Activated naive CD4-positive, alpha-beta T cell treated with anti-CD3 and anti-CD28 coated beads, Interleukin-2, amount 50 U/mL, for 72 hours (primary cell): ENCODE measurements around the gene ERGIC2. TPM values are rescaled to one million over a fixed set of nuclear protein-coding genes. Genes with fewer than 3 reads are reported as not detected.
"Not testable (repeated sequence)": the region's sequence is repeated elsewhere in the genome, so short reads cannot be mapped to it uniquely, and the experiment has no call there.

ENCODE experiments used
- ATAC-seq, 2 donors: fragments of 150-1000 bp; cut with Tn5 transposase; 2 replicates each; pipeline ENCODE4 v1.10.0; 2021; ENCODE audit warnings: mild to moderate bottlenecking in 2 of 2, moderate library complexity in 2 of 2
- DNase-seq, 2 donors: peaks; one replicate each; pipeline ENCODE4 v3.0.0; 2021 to 2022; ENCODE audit warnings: low spot score in 2 of 2
- H3K27ac Mint-ChIP-seq, 2 donors: one replicate each; pipeline ENCODE4 v1.8.0; 2022; ENCODE audit warnings: mild to moderate bottlenecking in 2 of 2, mixed read lengths in 2 of 2
- H3K36me3 Mint-ChIP-seq, 2 donors: one replicate each; pipeline ENCODE4 v1.8.0; 2022; ENCODE audit warnings: mixed read lengths in 2 of 2
- H3K9me3 Mint-ChIP-seq, 2 donors: one replicate each; pipeline ENCODE4 v1.8.0; 2022; ENCODE audit warnings: mixed read lengths in 2 of 2
- total RNA-seq, 2 donors: library from RNA; stranded (reverse); gene quantifications; one replicate each; pipeline ENCODE4 v1.2.3, GENCODE V29; 2022

ERGIC2 gene
- total RNA-seq, 2 donors from 2014 or later = 73.6 to 93.5 TPM

DNA sequence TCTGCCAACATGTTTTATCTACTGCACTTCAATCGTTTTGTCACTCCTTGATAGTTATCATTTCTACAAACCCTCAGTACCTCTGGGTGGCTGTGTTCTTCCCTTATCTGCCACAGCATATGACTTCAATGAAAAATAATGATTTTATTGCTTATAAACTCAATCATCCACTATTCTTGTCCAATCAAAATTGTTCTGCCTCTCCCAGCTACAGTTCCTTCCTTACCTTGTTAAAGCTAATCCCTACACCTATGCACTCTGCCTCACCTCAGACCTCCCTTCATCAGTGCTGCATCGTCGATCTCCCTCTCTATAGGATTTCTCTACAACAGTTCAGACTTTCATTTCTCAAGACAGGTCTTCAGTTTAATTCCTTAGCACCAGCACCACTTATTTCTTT is 58.8 kb downstream of the ERGIC2 start:
- peaks cover 18 to 26% of the 10 kb centered on the region in 2 donors for H3K36me3 Mint-ChIP-seq
- H3K9me3 Mint-ChIP-seq = no peaks in the 10 kb centered on the region
- no peak for ATAC-seq
- H3K27ac Mint-ChIP-seq = peak overlapping the region in 1 of 2 donors; percentile 15
- no peak for DNase-seq

- Mint-ChIP-seq H3K27ac (no peak overlapping the region), H3K36me3 (peaks cover 15 to 16% of the 10 kb centered on the region in 2 donors), H3K9me3 (no peaks in the 10 kb centered on the region)
- no peak for DNase-seq
- ATAC-seq = no peak
Observed at GRCh38 chr12:29320295-29321085, 60.5 kb downstream of the ERGIC2 start.

GRCh38 chr12:29317556-29318363 is 63.2 kb downstream of the ERGIC2 start:
- peak in 1 of 2 donors; percentile 22 for DNase-seq
- Mint-ChIP-seq H3K36me3 (no peaks in the 10 kb centered on the region), H3K27ac (peak overlapping the region in 1 of 2 donors; percentile 26), H3K9me3 (no peaks in the 10 kb centered on the region)
- ATAC-seq = peak; percentile 97 to 98

DNA sequence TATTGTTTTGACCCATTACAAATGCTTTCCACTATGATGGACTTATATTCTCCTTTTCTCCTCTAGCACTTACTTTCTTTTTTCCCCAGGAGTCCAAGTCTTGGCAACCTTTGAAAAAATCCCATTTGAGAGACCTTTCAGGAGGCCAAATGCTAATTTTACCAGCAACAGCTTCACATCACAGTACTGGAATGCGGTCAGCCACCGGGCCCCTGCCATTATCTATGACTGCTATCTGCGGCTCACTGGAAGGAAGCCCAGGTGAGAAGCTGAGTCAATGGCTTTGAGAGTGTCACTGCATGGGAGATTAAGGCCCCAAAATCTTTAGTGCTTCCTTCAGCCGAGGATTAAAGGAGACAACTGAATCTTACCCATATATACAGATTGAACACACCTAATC is 64.2 kb downstream of the ERGIC2 start:
- no peaks in the 10 kb centered on the region for H3K9me3 Mint-ChIP-seq
- H3K36me3 Mint-ChIP-seq = no peaks in the 10 kb centered on the region
- H3K27ac Mint-ChIP-seq = peak overlapping the region in 1 of 2 donors; percentile 41
- ATAC-seq (no peak), DNase-seq (no peak)

DNA sequence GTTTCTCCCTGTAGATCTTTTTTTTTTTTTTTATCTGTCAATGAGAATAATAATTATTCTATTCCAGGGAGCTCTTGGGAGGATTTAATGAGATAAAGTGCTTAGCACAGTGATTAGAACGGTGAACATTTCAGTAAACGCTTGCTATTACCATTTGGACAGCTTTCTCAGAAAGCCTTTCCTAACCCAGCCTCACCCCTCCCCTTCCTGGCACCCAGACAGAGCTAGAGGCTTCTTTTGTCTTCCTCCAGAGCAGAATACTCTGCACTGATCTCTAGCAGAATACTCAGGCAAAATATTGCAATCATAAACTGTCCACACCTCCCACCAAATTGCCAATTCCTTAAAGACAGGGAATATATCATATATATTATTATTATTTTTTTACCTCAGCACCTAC is 66.6 kb downstream of the ERGIC2 start:
- no peak for DNase-seq
- no peaks in the 10 kb centered on the region for H3K36me3 Mint-ChIP-seq
- H3K27ac Mint-ChIP-seq = no peak overlapping the region
- no peak for ATAC-seq
- H3K9me3 Mint-ChIP-seq = no peaks in the 10 kb centered on the region

- ATAC-seq = no peak
- no peak for DNase-seq
- Mint-ChIP-seq H3K27ac (no peak overlapping the region), H3K9me3 (no peaks in the 10 kb centered on the region), H3K36me3 (no peaks in the 10 kb centered on the region)
Observed at GRCh38 chr12:29310899-29311298, 70.1 kb downstream of the ERGIC2 start.

DNA sequence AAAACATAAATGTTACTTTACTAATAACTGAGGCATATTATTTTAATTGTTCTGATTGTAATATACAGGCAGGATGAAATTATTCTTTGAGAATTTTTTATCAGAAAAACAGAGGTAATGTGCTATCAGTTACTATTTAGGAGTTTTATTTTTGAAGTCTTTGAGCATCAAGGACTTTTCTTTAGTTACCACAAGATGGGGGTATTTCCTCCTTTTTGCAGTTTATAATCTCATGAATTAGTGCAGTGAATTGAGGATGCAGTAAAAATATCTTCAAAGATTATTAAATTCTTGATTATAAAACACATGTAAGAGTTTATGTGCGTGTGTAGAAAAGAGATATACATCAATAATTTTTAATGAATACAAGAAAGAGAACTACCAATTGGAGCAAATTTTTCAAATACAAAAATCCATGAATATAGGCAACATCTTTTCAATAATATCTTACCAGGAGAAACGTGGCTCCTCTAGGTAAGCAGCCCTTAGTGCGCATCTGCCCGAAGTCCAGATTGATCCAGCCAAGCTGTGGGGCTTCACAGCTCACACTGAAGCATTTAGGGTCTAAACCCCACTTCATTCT is 71.6 kb downstream of the ERGIC2 start:
- Mint-ChIP-seq H3K27ac (no peak overlapping the region), H3K36me3 (no peaks in the 10 kb centered on the region), H3K9me3 (no peaks in the 10 kb centered on the region)
- no peak for ATAC-seq
- no peak for DNase-seq

DNA sequence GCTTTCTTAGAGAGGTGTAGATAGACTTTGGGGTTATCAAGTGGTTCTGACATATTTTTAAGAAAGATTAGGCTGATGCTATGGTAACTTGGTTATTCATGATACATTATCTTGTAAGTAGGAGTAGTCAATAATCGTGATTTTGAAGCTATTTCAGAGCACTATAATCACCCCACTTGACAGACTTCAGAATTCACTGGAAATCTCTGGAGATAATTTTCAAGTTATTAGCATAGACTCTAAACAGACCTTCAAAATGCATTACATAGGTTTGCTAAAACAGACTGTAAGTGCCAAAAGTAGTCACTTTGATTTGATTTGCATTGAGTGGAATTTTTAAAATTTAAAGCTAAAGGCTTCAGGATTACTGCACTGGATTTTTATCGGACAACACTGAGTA is 74.3 kb downstream of the ERGIC2 start:
- ATAC-seq (no peak), DNase-seq (no peak)
- Mint-ChIP-seq H3K9me3 (no peaks in the 10 kb centered on the region), H3K36me3 (no peaks in the 10 kb centered on the region), H3K27ac (no peak overlapping the region)

- Mint-ChIP-seq H3K36me3 (no peaks in the 10 kb centered on the region), H3K27ac (no peak overlapping the region), H3K9me3 (no peaks in the 10 kb centered on the region)
- ATAC-seq (no peak), DNase-seq (no peak)
Observed at GRCh38 chr12:29306266-29306665, 74.7 kb downstream of the ERGIC2 start.

DNA sequence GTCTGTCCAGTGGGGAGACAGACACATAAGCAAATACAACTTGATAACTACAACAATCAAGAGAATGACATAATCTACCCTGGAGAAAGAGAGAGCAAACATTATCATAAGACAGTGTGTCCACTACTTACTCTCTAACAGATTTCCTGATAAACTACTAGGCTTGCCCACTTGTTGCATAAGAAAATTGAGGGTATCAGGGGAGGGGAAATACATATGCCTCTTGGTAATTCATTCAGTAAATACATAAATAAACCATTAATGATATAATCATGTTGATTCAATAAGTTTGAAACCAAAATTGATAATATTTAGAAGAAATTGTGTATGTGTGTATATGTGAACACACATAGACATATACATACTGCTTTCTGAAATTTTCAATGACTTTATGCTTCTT is 76.6 kb downstream of the ERGIC2 start:
- H3K9me3 Mint-ChIP-seq = no peaks in the 10 kb centered on the region
- ATAC-seq (no peak), DNase-seq (no peak)
- no peak overlapping the region for H3K27ac Mint-ChIP-seq
- no peaks in the 10 kb centered on the region for H3K36me3 Mint-ChIP-seq

DNA sequence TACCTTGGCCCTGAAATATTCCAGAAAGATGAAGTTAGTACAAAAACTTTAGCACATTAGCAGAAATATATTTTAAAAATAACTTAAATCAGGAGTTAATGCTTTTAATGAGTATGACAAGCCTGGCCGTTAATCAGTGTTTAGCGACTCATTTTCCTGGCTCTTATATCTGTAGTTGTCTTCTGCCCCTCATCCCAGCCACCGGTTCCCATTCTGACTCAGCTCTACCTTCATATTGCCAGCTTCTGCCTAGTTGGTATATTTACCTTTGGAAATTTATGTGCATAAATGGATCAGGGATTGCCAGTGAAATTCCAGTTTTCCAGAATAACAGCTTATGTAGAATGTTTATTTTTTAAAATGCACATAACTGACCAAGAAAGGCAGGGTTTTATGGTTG is 79.9 kb downstream of the ERGIC2 start:
- no peak for ATAC-seq
- H3K36me3 Mint-ChIP-seq = no peaks in the 10 kb centered on the region
- DNase-seq = no peak
- H3K9me3 Mint-ChIP-seq = no peaks in the 10 kb centered on the region
- H3K27ac Mint-ChIP-seq = peak overlapping the region in 1 of 2 donors; percentile 19

GRCh38 chr12:29299633-29300032 is 81.3 kb downstream of the ERGIC2 start:
- no peak for ATAC-seq
- DNase-seq = no peak
- H3K27ac Mint-ChIP-seq = no peak overlapping the region
- H3K36me3 Mint-ChIP-seq = no peaks in the 10 kb centered on the region
- H3K9me3 Mint-ChIP-seq = no peaks in the 10 kb centered on the region

DNA sequence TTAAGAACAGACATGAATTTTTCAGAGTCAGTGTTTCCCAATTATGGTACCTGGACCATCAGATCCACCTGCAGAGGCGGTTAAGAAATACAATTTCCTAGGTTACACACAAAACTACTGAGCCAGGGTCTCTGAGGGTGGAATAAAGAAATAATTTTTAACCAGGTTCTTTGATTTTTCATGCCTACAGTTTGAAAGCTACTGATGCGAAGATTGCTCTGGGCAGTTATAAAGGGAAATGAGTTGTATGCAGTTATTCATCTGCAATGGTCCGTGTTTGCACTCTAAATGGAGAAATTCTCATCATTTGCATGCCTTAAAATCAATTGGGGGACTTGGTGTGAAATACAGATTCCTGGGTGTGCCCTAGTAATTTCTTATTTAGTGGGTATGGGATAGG is 89.7 kb downstream of the ERGIC2 start:
- no peak overlapping the region for H3K27ac Mint-ChIP-seq
- peaks cover 0 to 5% of the 10 kb centered on the region in 2 donors for H3K9me3 Mint-ChIP-seq
- ATAC-seq = no peak
- H3K36me3 Mint-ChIP-seq = peaks cover 5 to 7% of the 10 kb centered on the region in 2 donors
- DNase-seq = no peak

- not testable (repeated sequence) for H3K27ac Mint-ChIP-seq, ATAC-seq, DNase-seq
Observed at GRCh38 chr12:29290475-29290874, 90.5 kb downstream of the ERGIC2 start.

GRCh38 chr12:29288031-29288430 is 92.9 kb downstream of the ERGIC2 start:
- Mint-ChIP-seq H3K9me3 (peaks cover 0 to 5% of the 10 kb centered on the region in 2 donors), H3K36me3 (peaks cover 5 to 7% of the 10 kb centered on the region in 2 donors), H3K27ac (no peak overlapping the region)
- DNase-seq = no peak
- ATAC-seq = no peak

More at GRCh38 chr12:29290475-29290874, 90.5 kb downstream of the ERGIC2 start:
- not testable (repeated sequence) for H3K9me3 Mint-ChIP-seq, H3K36me3 Mint-ChIP-seq

GRCh38 chr12:29287622-29288021 is 93.3 kb downstream of the ERGIC2 start:
- Mint-ChIP-seq H3K9me3 (peaks cover 0 to 5% of the 10 kb centered on the region in 2 donors), H3K27ac (no peak overlapping the region), H3K36me3 (peaks cover 5 to 7% of the 10 kb centered on the region in 2 donors)
- no peak for ATAC-seq
- DNase-seq = no peak
